Natural killer cell (primary cell): ENCODE data around the gene OR1F1. TPM values are rescaled to one million over a fixed set of nuclear protein-coding genes. Genes with fewer than 3 reads are reported as not detected.

ENCODE experiments used
- ATAC-seq, 3 donors: fragments of 150-1000 bp in 2 of 3; fragments of 200-7000 bp in 1 of 3; cut with Tn5 transposase; 1 replicate in 1 of 3; 2 replicates in 2 of 3; pipeline ENCODE4 v1.10.0; 2021; ENCODE audit warnings: mild to moderate bottlenecking in 2 of 3, moderate library complexity in 2 of 3
- DNase-seq, 2 donors: peaks; one replicate each; pipeline versions ENCODE4 v3.0.0 to v3.0.0-alpha.2; 2013 to 2021; ENCODE audit warnings: mixed read lengths in 1 of 2
- H3K27ac ChIP-seq: one replicate; pipeline ENCODE4 v1.5.1; 2013; ENCODE audit warnings: mild to moderate bottlenecking, low read length
- H3K27me3 ChIP-seq: one replicate; pipeline ENCODE4 v1.6.1; 2013; ENCODE audit warnings: low read length; ENCODE audit not compliant: control insufficient read depth, insufficient read depth
- H3K36me3 ChIP-seq: one replicate; pipeline ENCODE4 v1.6.1; 2013; ENCODE audit warnings: low read length; ENCODE audit not compliant: control insufficient read depth, insufficient read depth
- H3K4me1 ChIP-seq: one replicate; pipeline ENCODE4 v1.6.1; 2013; ENCODE audit warnings: low read length; ENCODE audit not compliant: control insufficient read depth, insufficient read depth
- H3K4me3 ChIP-seq: one replicate; pipeline ENCODE4 v1.5.1; 2013; ENCODE audit warnings: low read length
- H3K9me3 ChIP-seq: one replicate; pipeline ENCODE4 v1.6.1; 2013; ENCODE audit warnings: low read length; ENCODE audit not compliant: control insufficient read depth, insufficient read depth
- H3K27ac Mint-ChIP-seq, 2 donors: one replicate each; pipeline ENCODE4 v1.8.0; 2022; ENCODE audit warnings: mild to moderate bottlenecking in 2 of 2, mixed read lengths in 2 of 2, moderate library complexity in 1 of 2
- H3K27me3 Mint-ChIP-seq, 2 donors: one replicate each; pipeline ENCODE4 v1.8.0; 2022; ENCODE audit warnings: low read depth in 2 of 2, mixed read lengths in 2 of 2
- H3K36me3 Mint-ChIP-seq: one replicate; pipeline ENCODE4 v1.8.0; 2022; ENCODE audit warnings: mixed read lengths
- H3K4me1 Mint-ChIP-seq, 2 donors: one replicate each; pipeline ENCODE4 v1.8.0; 2022; ENCODE audit warnings: mixed read lengths in 2 of 2
- H3K4me3 Mint-ChIP-seq: one replicate; pipeline ENCODE4 v1.8.0; 2022; ENCODE audit warnings: mild to moderate bottlenecking, moderate library complexity, mixed read lengths
- H3K9me3 Mint-ChIP-seq, 2 donors: one replicate each; pipeline ENCODE4 v1.8.0; 2022; ENCODE audit warnings: mixed read lengths in 2 of 2
- CTCF ChIP-seq: fragments of 200-600 bp; IDR thresholded peaks from one replicate; pipeline ENCODE4 v1.8.0; 2022; ENCODE audit warnings: antibody characterized with exemption
- WGBS: methylation state at CpG from one replicate; pipeline ENCODE4 v1.1.7; 2013; ENCODE audit warnings: missing lambda C conversion rate; ENCODE audit not compliant: insufficient coverage; 5-methylcytosine and 5-hydroxymethylcytosine counted together
- intact Hi-C: fragments of 100-400 bp; cut with micrococcal nuclease; formaldehyde crosslinking; loops from one replicate; pipeline ENCODE4 v1.14.2; 2022
- total RNA-seq, 4 donors: library from RNA; stranded (reverse); fragments of 120-200 nt in 1 of 4; gene quantifications; one replicate each; pipeline versions ENCODE4 v1.2.3 to v1.2.4, GENCODE V29; 2013 to 2022

The OR1F1 gene
- total RNA-seq, 3 donors from 2014 or later (not counting 1 experiment from before 2014, with no cell fraction given): not detected

- peaks cover 4% of the 10 kb centered on the region for H3K36me3 Mint-ChIP-seq
- intact Hi-C loops: loop anchor here (10.0 kb wide), 1 partner anchor 276 kb away; no protein-coding TSS in a partner anchor
- H3K36me3 ChIP-seq: no peaks in the 10 kb centered on the region
- H3K9me3 ChIP-seq: peaks cover 4% of the 10 kb centered on the region
- peaks cover 37% of the 10 kb centered on the region for H3K4me1 ChIP-seq
- peak overlapping the region; percentile 79 for H3K4me3 Mint-ChIP-seq
- peaks cover 38 to 39% of the 10 kb centered on the region in 2 donors for H3K4me1 Mint-ChIP-seq
- H3K27ac ChIP-seq: no peak overlapping the region
- peak overlapping the region in 1 of 2 donors; percentile 68 for H3K27ac Mint-ChIP-seq
- H3K27me3 ChIP-seq: peaks cover 67% of the 10 kb centered on the region
- no peaks in the 10 kb centered on the region for H3K9me3 Mint-ChIP-seq
- 3% methylated on average over 61 of the region's 61 CpGs for WGBS
- no peak for TF ChIP-seq CTCF
- ATAC-seq (peak; percentile 21 to 33 (median 28)), DNase-seq (peak in 1 of 2 donors; percentile 55)
- peaks cover 52 to 61% of the 10 kb centered on the region in 2 donors for H3K27me3 Mint-ChIP-seq
- no peak overlapping the region for H3K4me3 ChIP-seq
Observed at GRCh38 chr16:3188925-3189825, 1.2 kb downstream of the OR1F1 start.

GRCh38 chr16:3189869-3190268 is 1.9 kb downstream of the OR1F1 start:
- no peak for TF ChIP-seq CTCF
- H3K27ac Mint-ChIP-seq: peak overlapping the region in 1 of 2 donors; percentile 68
- no peak for ATAC-seq

GRCh38 chr16:3190949-3191353 is 2.9 kb downstream of the OR1F1 start:
- ATAC-seq: no peak
- Mint-ChIP-seq H3K27me3 (peaks cover 56 to 66% of the 10 kb centered on the region in 2 donors), H3K4me3 (peak overlapping the region; percentile 25), H3K4me1 (peaks cover 36 to 37% of the 10 kb centered on the region in 2 donors), H3K36me3 (peaks cover 6% of the 10 kb centered on the region), H3K27ac (peak overlapping the region in 1 of 2 donors; percentile 68), H3K9me3 (no peaks in the 10 kb centered on the region)
- H3K9me3 ChIP-seq: peaks cover 4% of the 10 kb centered on the region
- no peak overlapping the region for H3K27ac ChIP-seq
- peaks cover 70% of the 10 kb centered on the region for H3K27me3 ChIP-seq
- no peak for TF ChIP-seq CTCF
- intact Hi-C loops: no loop called here
- peak in 1 of 2 donors; percentile 57 for DNase-seq
- no peak overlapping the region for H3K4me3 ChIP-seq
- no peaks in the 10 kb centered on the region for H3K36me3 ChIP-seq
- 15% methylated on average over 16 of the region's 16 CpGs for WGBS
- peaks cover 35% of the 10 kb centered on the region for H3K4me1 ChIP-seq

More at GRCh38 chr16:3189869-3190268, 1.9 kb downstream of the OR1F1 start:
- H3K4me1 Mint-ChIP-seq: peaks cover 36 to 37% of the 10 kb centered on the region in 2 donors
- H3K27me3 Mint-ChIP-seq: peaks cover 55 to 63% of the 10 kb centered on the region in 2 donors
- peaks cover 6% of the 10 kb centered on the region for H3K36me3 Mint-ChIP-seq
- no peak overlapping the region for H3K4me3 ChIP-seq
- no peaks in the 10 kb centered on the region for H3K9me3 Mint-ChIP-seq
- H3K27ac ChIP-seq: no peak overlapping the region
- no peak for DNase-seq
- H3K4me3 Mint-ChIP-seq: peak overlapping the region; percentile 79
- H3K36me3 ChIP-seq: no peaks in the 10 kb centered on the region
- H3K27me3 ChIP-seq: peaks cover 70% of the 10 kb centered on the region
- H3K4me1 ChIP-seq: peaks cover 35% of the 10 kb centered on the region
- H3K9me3 ChIP-seq: peaks cover 4% of the 10 kb centered on the region
- WGBS: 13% methylated on average over 4 of the region's 11 CpGs
- intact Hi-C loops: loop anchor here (10.0 kb wide), 1 partner anchor 275 kb away; no protein-coding TSS in a partner anchor
